Activated T-helper 1 cell treated with anti-CD3 and anti-CD28 coated beads, Interleukin-12 subunit alpha, Interleukin-12 subunit beta, Interleukin-2, Interleukin-4 antibody, amounts not matched to agents 30 ng/mL and 10 ng/mL and 1 ng/mL, durations not matched to agents 14 hours and 24 hours and 36 hours (primary cell): Measurements from ENCODE around the gene GFOD1. TPM values are rescaled to one million over a fixed set of nuclear protein-coding genes. Genes with fewer than 3 reads are reported as not detected.

Experiments used
- DNase-seq: peaks from one replicate; pipeline ENCODE4 v3.0.0; 2021; ENCODE audit warnings: low spot score
- H3K27ac Mint-ChIP-seq: one replicate; pipeline ENCODE4 v1.8.0; 2021; ENCODE audit warnings: mild to moderate bottlenecking, mixed read lengths
- H3K27me3 Mint-ChIP-seq: one replicate; pipeline ENCODE4 v1.8.0; 2022; ENCODE audit warnings: mild to moderate bottlenecking, moderate library complexity, mixed read lengths; ENCODE audit not compliant: insufficient read depth
- H3K36me3 Mint-ChIP-seq: one replicate; pipeline ENCODE4 v1.8.0; 2021; ENCODE audit warnings: low read depth, mixed read lengths
- H3K4me1 Mint-ChIP-seq: one replicate; pipeline ENCODE4 v1.8.0; 2021; ENCODE audit warnings: low read depth, mixed read lengths
- H3K4me3 Mint-ChIP-seq: one replicate; pipeline ENCODE4 v1.8.0; 2021; ENCODE audit warnings: mild to moderate bottlenecking, moderate library complexity, mixed read lengths
- H3K9me3 Mint-ChIP-seq: one replicate; pipeline ENCODE4 v1.8.0; 2021; ENCODE audit warnings: mixed read lengths
- intact Hi-C: fragments of 100-400 bp; cut with micrococcal nuclease; formaldehyde crosslinking; loops from one replicate; pipeline ENCODE4 v1.15.1; 2024
- total RNA-seq: library from RNA; stranded (reverse); gene quantifications from 2 replicates; pipeline ENCODE4 v1.2.3, GENCODE V29; 2022

Gene GFOD1
- total RNA-seq, 1 donor from 2014 or later, result 13.6 TPM

DNA sequence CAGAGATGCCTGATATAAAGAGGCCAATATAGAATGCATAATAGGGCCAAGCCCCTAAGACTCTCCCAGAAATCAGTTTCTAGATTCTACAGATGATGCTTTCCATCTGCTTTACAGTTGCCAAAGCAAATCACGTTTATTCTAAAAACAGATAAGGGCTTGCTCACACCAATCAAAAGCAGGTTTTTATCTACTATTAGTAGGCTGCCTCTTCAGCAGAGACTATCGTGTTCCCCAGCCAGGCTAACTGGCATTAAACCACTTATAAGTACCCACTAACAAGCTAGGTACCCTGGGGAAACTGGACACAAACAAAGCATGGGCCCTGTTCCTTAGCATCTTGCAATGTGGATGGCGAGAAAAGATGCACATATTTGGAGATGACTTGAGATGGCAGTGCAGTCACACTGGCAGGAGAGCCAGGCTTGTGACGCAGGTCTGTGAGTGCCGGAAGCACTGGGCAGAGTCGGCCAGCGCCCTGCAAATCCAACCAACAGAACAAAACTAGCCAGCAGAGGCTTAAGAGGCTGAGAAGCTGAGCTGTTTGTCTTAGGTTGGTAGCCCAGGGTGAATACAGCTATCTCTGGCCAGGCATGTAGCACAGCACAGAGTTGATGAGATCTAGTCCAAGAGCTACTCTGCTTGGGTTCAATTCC lies 73.4 kb downstream of the GFOD1 start:
- Mint-ChIP-seq H3K9me3 (peaks cover 5% of the 10 kb centered on the region), H3K36me3 (peaks cover 6% of the 10 kb centered on the region), H3K4me1 (no peaks in the 10 kb centered on the region), H3K27ac (no peak overlapping the region), H3K27me3 (peaks cover 2% of the 10 kb centered on the region), H3K4me3 (no peak overlapping the region)
- DNase-seq, result no peak
- intact Hi-C loops, result no loop called here

DNA sequence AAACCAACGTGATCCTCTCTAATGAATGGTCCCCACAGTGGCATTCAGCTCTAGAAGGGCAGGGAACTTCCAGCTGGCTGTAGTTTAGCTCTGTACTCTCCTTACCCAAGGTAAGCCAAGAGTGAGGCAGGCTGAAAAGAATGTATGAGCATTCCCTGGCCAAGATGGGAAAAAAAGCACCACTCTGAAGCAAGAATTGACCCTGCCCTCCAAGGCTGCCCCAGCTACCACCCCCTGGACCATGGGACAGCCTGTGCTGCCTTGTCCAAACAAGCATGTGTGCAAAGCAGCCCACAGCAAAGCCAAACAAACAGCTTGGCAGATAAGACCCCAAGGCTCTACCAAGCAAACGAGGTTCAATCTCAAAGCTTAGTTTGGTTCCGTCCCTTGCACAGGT lies 73.9 kb downstream of the GFOD1 start:
- no peaks in the 10 kb centered on the region for H3K4me1 Mint-ChIP-seq
- no peak for DNase-seq
- peaks cover 5% of the 10 kb centered on the region for H3K9me3 Mint-ChIP-seq
- H3K36me3 Mint-ChIP-seq, result peaks cover 6% of the 10 kb centered on the region
- H3K27me3 Mint-ChIP-seq, result peaks cover 2% of the 10 kb centered on the region
- intact Hi-C loops, result no loop called here
- no peak overlapping the region for H3K27ac Mint-ChIP-seq
- no peak overlapping the region for H3K4me3 Mint-ChIP-seq

GRCh38 chr6:13412639-13413465 lies 74.5 kb downstream of the GFOD1 start:
- no peak overlapping the region for H3K4me3 Mint-ChIP-seq
- H3K4me1 Mint-ChIP-seq, result no peaks in the 10 kb centered on the region
- DNase-seq, result no peak
- H3K36me3 Mint-ChIP-seq, result peaks cover 5% of the 10 kb centered on the region
- H3K9me3 Mint-ChIP-seq, result peaks cover 5% of the 10 kb centered on the region
- H3K27me3 Mint-ChIP-seq, result peaks cover 4% of the 10 kb centered on the region
- intact Hi-C loops, result no loop called here
- no peak overlapping the region for H3K27ac Mint-ChIP-seq

DNA sequence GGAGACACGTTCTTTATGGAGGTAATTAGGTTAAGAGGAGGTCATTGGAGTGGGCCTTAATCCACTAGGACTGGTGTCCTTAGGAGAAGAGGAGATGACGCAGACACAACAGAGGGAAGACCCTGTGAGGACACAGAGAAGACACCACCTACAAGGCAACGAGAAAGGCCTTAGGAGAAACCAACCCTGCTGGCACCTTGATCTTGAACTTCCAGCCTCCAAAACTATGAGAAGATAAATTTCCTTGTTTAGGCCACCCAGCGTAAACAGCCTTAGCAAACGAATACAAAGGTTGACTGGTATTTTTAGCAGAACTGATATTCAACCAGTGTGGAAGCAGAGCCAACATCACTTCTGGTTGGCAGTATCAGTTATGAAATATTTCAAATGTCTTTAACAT lies 75.2 kb downstream of the GFOD1 start:
- Mint-ChIP-seq H3K36me3 (peaks cover 5% of the 10 kb centered on the region), H3K4me3 (no peak overlapping the region), H3K27ac (no peak overlapping the region), H3K27me3 (peaks cover 4% of the 10 kb centered on the region), H3K4me1 (no peaks in the 10 kb centered on the region), H3K9me3 (peaks cover 5% of the 10 kb centered on the region)
- intact Hi-C loops, result no loop called here
- DNase-seq, result no peak

GRCh38 chr6:13411484-13411883 lies 75.9 kb downstream of the GFOD1 start:
- Mint-ChIP-seq H3K27ac (no peak overlapping the region), H3K9me3 (peaks cover 5% of the 10 kb centered on the region), H3K36me3 (peaks cover 5% of the 10 kb centered on the region), H3K27me3 (peaks cover 4% of the 10 kb centered on the region), H3K4me3 (no peak overlapping the region), H3K4me1 (no peaks in the 10 kb centered on the region)
- intact Hi-C loops, result no loop called here
- DNase-seq, result no peak

- intact Hi-C loops, result no loop called here
- Mint-ChIP-seq H3K4me3 (no peak overlapping the region), H3K9me3 (no peaks in the 10 kb centered on the region)
Observed at GRCh38 chr6:13409991-13410390, 77.4 kb downstream of the GFOD1 start.

DNA sequence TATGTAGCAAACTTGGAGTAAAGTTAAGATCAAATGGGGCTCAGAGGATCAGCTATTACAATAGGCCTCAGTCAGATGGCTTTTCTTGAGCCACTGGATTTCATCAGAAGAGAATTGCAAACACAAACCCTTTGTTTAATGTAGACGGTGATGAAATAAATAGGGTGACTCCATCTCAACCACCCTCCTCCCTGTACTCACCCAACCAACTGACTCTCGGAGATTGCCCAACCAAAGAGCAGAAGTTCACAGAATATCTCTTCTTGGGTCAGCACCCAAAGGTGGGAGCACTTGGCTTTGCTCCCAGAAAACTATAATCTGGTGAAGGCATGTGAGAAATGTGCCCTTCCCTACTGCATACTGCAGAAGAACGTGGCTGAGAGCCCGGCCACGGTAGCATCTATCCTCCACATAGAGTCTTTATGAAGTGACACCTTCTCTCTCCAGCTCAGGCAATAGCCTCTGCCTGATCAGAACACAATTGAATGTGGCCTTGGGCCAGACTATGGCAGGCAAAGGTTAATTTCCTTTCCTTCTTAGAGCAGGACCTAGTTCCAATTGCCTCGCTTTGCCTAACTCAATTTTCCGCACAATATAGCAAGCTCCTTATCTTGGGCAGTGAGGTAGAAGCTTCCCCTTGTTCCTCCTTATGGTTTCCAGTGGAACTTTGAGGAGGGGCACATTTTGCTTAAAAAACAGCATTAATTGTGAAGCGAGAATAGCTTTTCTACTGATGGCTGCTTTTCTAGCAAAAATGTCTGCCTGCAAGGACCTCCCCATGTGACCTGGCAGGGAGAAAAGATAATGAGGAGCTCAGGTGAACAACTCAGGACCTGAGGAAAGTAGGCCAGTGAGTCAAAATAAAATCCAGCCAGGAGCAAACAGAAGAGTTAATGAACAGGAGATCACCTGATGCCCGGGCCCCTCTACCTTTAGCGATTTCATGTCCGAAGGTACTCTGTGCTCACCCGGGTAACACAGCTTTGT lies 79.4 kb downstream of the GFOD1 start:
- no peak for DNase-seq
- Mint-ChIP-seq H3K9me3 (no peaks in the 10 kb centered on the region), H3K27me3 (peaks cover 4% of the 10 kb centered on the region), H3K27ac (no peak overlapping the region), H3K36me3 (no peaks in the 10 kb centered on the region), H3K4me1 (no peaks in the 10 kb centered on the region), H3K4me3 (no peak overlapping the region)
- intact Hi-C loops, result no loop called here

More at GRCh38 chr6:13409991-13410390, 77.4 kb downstream of the GFOD1 start:
- H3K27ac Mint-ChIP-seq, result no peak overlapping the region
- no peak for DNase-seq
- H3K27me3 Mint-ChIP-seq, result peaks cover 4% of the 10 kb centered on the region
- H3K36me3 Mint-ChIP-seq, result no peaks in the 10 kb centered on the region
- H3K4me1 Mint-ChIP-seq, result no peaks in the 10 kb centered on the region

GRCh38 chr6:13407368-13407708 lies 80.1 kb downstream of the GFOD1 start:
- Mint-ChIP-seq H3K36me3 (no peaks in the 10 kb centered on the region), H3K27me3 (peaks cover 4% of the 10 kb centered on the region), H3K4me3 (no peak overlapping the region), H3K27ac (no peak overlapping the region), H3K9me3 (no peaks in the 10 kb centered on the region), H3K4me1 (no peaks in the 10 kb centered on the region)
- DNase-seq, result no peak
- intact Hi-C loops, result no loop called here

- intact Hi-C loops, result no loop called here
- H3K4me3 Mint-ChIP-seq, result no peak overlapping the region
- peaks cover 4% of the 10 kb centered on the region for H3K27me3 Mint-ChIP-seq
- H3K9me3 Mint-ChIP-seq, result no peaks in the 10 kb centered on the region
- H3K27ac Mint-ChIP-seq, result no peak overlapping the region
- H3K36me3 Mint-ChIP-seq, result no peaks in the 10 kb centered on the region
- DNase-seq, result no peak
- no peaks in the 10 kb centered on the region for H3K4me1 Mint-ChIP-seq
Observed at GRCh38 chr6:13406781-13407180, 80.6 kb downstream of the GFOD1 start.

GRCh38 chr6:13405961-13406477 lies 81.4 kb downstream of the GFOD1 start:
- DNase-seq, result no peak
- Mint-ChIP-seq H3K4me3 (no peak overlapping the region), H3K9me3 (no peaks in the 10 kb centered on the region), H3K27ac (no peak overlapping the region), H3K4me1 (peaks cover 2% of the 10 kb centered on the region), H3K36me3 (no peaks in the 10 kb centered on the region), H3K27me3 (peaks cover 4% of the 10 kb centered on the region)
- intact Hi-C loops, result no loop called here

DNA sequence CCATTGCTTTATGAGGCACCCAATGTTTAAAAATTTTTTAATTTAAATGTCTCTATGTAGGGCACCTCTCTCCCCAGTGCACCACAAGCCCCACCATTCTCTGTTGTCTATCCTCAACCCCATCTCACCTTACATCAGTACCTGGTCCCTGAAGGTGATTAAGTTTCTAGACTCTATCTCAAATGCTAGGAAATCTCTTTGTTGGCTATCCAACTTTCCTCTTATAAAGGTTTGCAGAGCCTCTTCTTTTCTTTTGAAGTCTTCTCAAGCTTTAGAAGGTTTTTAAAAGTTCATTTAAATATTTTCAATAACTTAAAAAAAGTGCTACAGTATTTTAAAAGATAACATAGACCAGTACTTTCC lies 82.5 kb downstream of the GFOD1 start:
- intact Hi-C loops, result no loop called here
- Mint-ChIP-seq H3K36me3 (no peaks in the 10 kb centered on the region), H3K4me3 (no peak overlapping the region), H3K27me3 (peaks cover 4% of the 10 kb centered on the region), H3K27ac (no peak overlapping the region), H3K4me1 (peaks cover 10% of the 10 kb centered on the region), H3K9me3 (no peaks in the 10 kb centered on the region)
- no peak for DNase-seq

- no peak for DNase-seq
- Mint-ChIP-seq H3K27ac (no peak overlapping the region), H3K4me3 (no peak overlapping the region), H3K27me3 (peaks cover 3% of the 10 kb centered on the region), H3K36me3 (no peaks in the 10 kb centered on the region), H3K9me3 (no peaks in the 10 kb centered on the region), H3K4me1 (peaks cover 10% of the 10 kb centered on the region)
- intact Hi-C loops, result no loop called here
Observed at GRCh38 chr6:13404228-13404891, 83.0 kb downstream of the GFOD1 start.
